ENCODE measurements around the gene MLLT3. TPM values are rescaled to one million over a fixed set of nuclear protein-coding genes. Genes with fewer than 3 reads are reported as not detected.

Gene MLLT3
- total and polyA plus RNA-seq, 2 of the 13 experiments (the other 11 are each of a cell fraction or from before 2014, with no cell fraction given): 12.3 to 12.6 TPM

- in situ Hi-C loops (cut with HindIII; ENCODE audit: extremely low pct_ligation_motif_present, low pct_unique_long_range_greater_than_20kb) (loop anchor here (25.0 kb wide), 1 partner anchor 693 kb away; no protein-coding TSS in a partner anchor), intact Hi-C loops (cut with micrococcal nuclease; ENCODE audit: unreplicated experiment) (no loop called here)
- Histone ChIP-seq H3K4me3 (replicated peaks in 1 of 3; ENCODE audit: insufficient read depth in 1 of 3, low read depth in 2 of 3, low read length in 3 of 3) (no peak overlapping the region), H3K27ac (ENCODE audit: extremely low read length, insufficient read depth, low read length) (no peak overlapping the region), H3K79me2 (ENCODE audit: insufficient read depth, low read length) (no peaks in the 10 kb centered on the region), H3K9me3 (ENCODE audit: low read length) (no peaks in the 10 kb centered on the region), H3K9ac (ENCODE audit: insufficient read depth, low read depth, low read length) (no peak overlapping the region), H4K20me1 (ENCODE audit: insufficient read depth, low read length) (no peaks in the 10 kb centered on the region), H2AFZ (ENCODE audit: low read length) (no peak overlapping the region), H3K4me2 (ENCODE audit: low read depth, low read length) (no peak overlapping the region), H3K4me1 (ENCODE audit: insufficient read depth, low read length) (no peaks in the 10 kb centered on the region), H3K27me3 (ENCODE audit: control insufficient read depth in 1 of 2, insufficient read depth in 2 of 2, low read length in 2 of 2) (0 out of 5 replicates have a peak, but pooled peaks cover 0 to 2% of the 10 kb centered on the region in 2 experiments), H3K36me3 (replicated peaks in 1 of 2; ENCODE audit: control insufficient read depth in 1 of 2, insufficient read depth in 2 of 2, low read length in 2 of 2) (no peaks in the 10 kb centered on the region)
- TF ChIP-seq ZNF569 (CRISPR knock-in tag; IDR thresholded peaks at IDR 0.05; ENCODE audit: borderline replicate concordance) (no peak), ERF (CRISPR knock-in tag; IDR thresholded peaks at IDR 0.05) (no peak), SMARCC2 (IDR thresholded peaks at IDR 0.05) (no peak), CHD2 (IDR thresholded peaks at IDR 0.05; ENCODE audit: low read depth, low read length) (no peak)
- DNase-seq (ENCODE audit: low spot score): no peak
- no peak for ATAC-seq
- WGBS (ENCODE audit: low lambda C conversion rate): 23% methylated on average over 4 of the region's 4 CpGs
- no TSS peak for BruUV-seq (replicated peaks)
- POLR2A ChIA-PET: no interaction called here
- no peak for FAIRE-seq
- CTCF ChIA-PET (ENCODE audit: low intra/inter-chr PET ratio, low total read pairs): no interaction called here
Measured at GRCh38 chr9:20630241-20630943, 8.1 kb upstream of the MLLT3 start.

- 0 out of 2 replicates have a peak, but pooled peaks have one; percentile 2 for TF ChIP-seq NCOA2 (CRISPR knock-in tag; IDR thresholded peaks at IDR 0.05)
- TF ChIP-seq KLF16 (CRISPR knock-in tag; IDR thresholded peaks at IDR 0.05): 0 out of 4 replicates have a peak, but pooled peaks of 1 of the 2 experiments have one; percentile 31
- TF ChIP-seq NCOA1 (CRISPR knock-in tag; IDR thresholded peaks at IDR 0.05): no peak
- peak; percentile 0 for TF ChIP-seq ASH2L (IDR thresholded peaks at IDR 0.05; ENCODE audit: insufficient read length, low read depth, low read length)
- Histone ChIP-seq H3K27ac (ENCODE audit: extremely low read length, insufficient read depth, low read length) (no peak overlapping the region), H3K9ac (ENCODE audit: insufficient read depth, low read depth, low read length) (no peak overlapping the region), H3K9me3 (ENCODE audit: low read length) (no peaks in the 10 kb centered on the region), H3K4me1 (ENCODE audit: insufficient read depth, low read length) (peaks cover 17% of the 10 kb centered on the region), H4K20me1 (ENCODE audit: insufficient read depth, low read length) (no peaks in the 10 kb centered on the region), H3K79me2 (ENCODE audit: insufficient read depth, low read length) (peaks cover 3% of the 10 kb centered on the region), H3K27me3 (ENCODE audit: control insufficient read depth in 1 of 2, insufficient read depth in 2 of 2, low read length in 2 of 2) (peaks cover 0 to 20% of the 10 kb centered on the region in 2 experiments; a peak in 2 of 5 replicates), H2AFZ (ENCODE audit: low read length) (no peak overlapping the region), H3K36me3 (replicated peaks in 1 of 2; ENCODE audit: control insufficient read depth in 1 of 2, insufficient read depth in 2 of 2, low read length in 2 of 2) (no peaks in the 10 kb centered on the region), H3K4me2 (ENCODE audit: low read depth, low read length) (peak overlapping the region; percentile 97), H3K4me3 (replicated peaks in 1 of 3; ENCODE audit: insufficient read depth in 1 of 3, low read depth in 2 of 3, low read length in 3 of 3) (peak overlapping the region in 1 of 3 experiments; percentile 85; a peak in 2 of 6 replicates)
- in situ Hi-C loops (cut with HindIII; ENCODE audit: extremely low pct_ligation_motif_present, low pct_unique_long_range_greater_than_20kb): loop anchor here (10.0 to 25.0 kb wide), 2 partner anchors 60 to 688 kb away; no protein-coding TSS in a partner anchor
- ATAC-seq: no peak
- no TSS peak for BruUV-seq (replicated peaks)
- no peak for FAIRE-seq
- POLR2A ChIA-PET: interaction anchor here (1.3 kb wide), 1 partner anchor 59 kb away, joined by 14 read pairs; the partner anchor contains the start of gene FOCAD
- no peak for DNase-seq (ENCODE audit: low spot score)
- 41% methylated on average over 2 of the region's 2 CpGs for WGBS (ENCODE audit: low lambda C conversion rate)
- intact Hi-C loops (cut with micrococcal nuclease; ENCODE audit: unreplicated experiment): no loop called here
- CTCF ChIA-PET (ENCODE audit: low intra/inter-chr PET ratio, low total read pairs): interaction anchor here (0.7 to 2.1 kb wide), 4 partner anchors 259 to 486 kb away, joined by 3 to 23 read pairs (median 3); no protein-coding TSS in a partner anchor
Measured at GRCh38 chr9:20625003-20625349, 2.7 kb upstream of the MLLT3 start.

Data from HepG2 (cell line).